GM12864 (cell line): Measurements from ENCODE around the gene RGS11.

Experiments used
- DNase-seq: peaks from one replicate; pipeline ENCODE4 v3.0.0-alpha.2; 2011; ENCODE audit warnings: low read depth
- H3K4me3 ChIP-seq: 2 replicates; pipeline ENCODE4 v1.5.1; 2011; ENCODE audit warnings: mild to moderate bottlenecking, low read depth, low read length, control low read depth
- CTCF ChIP-seq: IDR thresholded peaks from 2 replicates; pipeline ENCODE4 v1.5.1; 2011; ENCODE audit warnings: low read depth, mild to moderate bottlenecking, moderate library complexity, low read length, control low read depth, inconsistent platforms; ENCODE audit errors: missing control alignments

The RGS11 gene

GRCh38 chr16:290015-290680, 14.4 kb upstream of the RGS11 start:
- H3K4me3 ChIP-seq: no peak overlapping the region
- TF ChIP-seq CTCF: no peak
- no peak for DNase-seq

GRCh38 chr16:289395-289997, 13.8 kb upstream of the RGS11 start:
- no peak for DNase-seq
- no peak overlapping the region for H3K4me3 ChIP-seq
- no peak for TF ChIP-seq CTCF

- TF ChIP-seq CTCF: no peak
- no peak overlapping the region for H3K4me3 ChIP-seq
- DNase-seq: no peak
These were observed 12.5 kb upstream of the RGS11 start for GRCh38 chr16:287981-288920.

GRCh38 chr16:287298-287811, 11.6 kb upstream of the RGS11 start:
- no peak for DNase-seq
- peak; percentile 38 for TF ChIP-seq CTCF

GRCh38 chr16:286491-287297, 10.9 kb upstream of the RGS11 start:
- no peak for DNase-seq
- no peak for TF ChIP-seq CTCF
- H3K4me3 ChIP-seq: no peak overlapping the region

More at GRCh38 chr16:287298-287811, 11.6 kb upstream of the RGS11 start:
- H3K4me3 ChIP-seq: no peak overlapping the region
